HG02973 (cell line): Measurements from ENCODE around the gene MCC.
A peak's percentile ranks its signal among the peaks of the same experiment; 100 is the strongest.
"Not testable (repeated sequence)": the region's sequence is repeated elsewhere in the genome, so short reads cannot be mapped to it uniquely, and the experiment has no call there.

Source experiments
- ATAC-seq: cut with Tn5 transposase; IDR thresholded peaks from one replicate; pipeline ENCODE4 v1.9.1; 2021; ENCODE audit warnings: moderate library complexity; ENCODE audit not compliant: unreplicated experiment

The MCC gene

GRCh38 chr5:113427871-113428574 lies 60.2 kb downstream of the MCC start:
- no peak for ATAC-seq

DNA sequence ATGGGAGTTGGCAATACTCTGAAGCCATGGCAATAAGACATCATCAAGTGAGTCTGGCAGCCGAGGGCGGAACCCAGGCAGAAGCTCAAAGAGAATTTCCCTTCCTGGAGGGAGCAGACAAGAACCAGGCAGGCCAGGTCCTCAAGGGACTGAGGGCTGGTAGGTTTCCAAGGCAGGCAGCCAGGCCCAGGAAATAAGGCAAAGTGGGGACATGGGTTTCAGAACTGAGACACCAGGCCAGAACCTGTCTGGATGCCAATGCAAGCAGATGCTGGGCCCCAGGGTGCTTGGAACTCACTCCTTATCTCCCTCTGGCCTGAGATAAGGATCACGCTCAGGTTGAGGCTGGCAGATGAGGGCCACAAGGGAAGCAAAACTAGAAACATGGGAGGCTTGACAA lies 62.3 kb downstream of the MCC start:
- ATAC-seq: no peak

DNA sequence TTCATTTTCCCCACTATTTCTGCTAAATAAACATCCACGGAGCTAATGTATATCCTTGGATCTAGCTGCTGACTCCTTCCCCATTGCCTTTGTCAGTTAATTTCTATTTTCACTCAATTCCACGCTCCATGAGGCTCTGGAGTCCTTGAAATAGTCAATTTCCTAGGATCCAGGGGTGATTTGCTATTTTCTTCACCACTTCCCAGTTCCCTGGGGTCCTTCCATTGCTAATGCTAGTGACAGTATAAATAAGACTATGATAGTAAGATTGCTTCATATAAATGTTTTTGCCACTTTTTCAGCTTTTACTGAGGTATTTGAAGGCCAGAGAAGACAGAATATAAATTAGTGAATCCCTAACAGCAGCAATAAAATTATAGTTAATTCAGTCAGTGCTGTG lies 66.6 kb downstream of the MCC start:
- no peak for ATAC-seq

DNA sequence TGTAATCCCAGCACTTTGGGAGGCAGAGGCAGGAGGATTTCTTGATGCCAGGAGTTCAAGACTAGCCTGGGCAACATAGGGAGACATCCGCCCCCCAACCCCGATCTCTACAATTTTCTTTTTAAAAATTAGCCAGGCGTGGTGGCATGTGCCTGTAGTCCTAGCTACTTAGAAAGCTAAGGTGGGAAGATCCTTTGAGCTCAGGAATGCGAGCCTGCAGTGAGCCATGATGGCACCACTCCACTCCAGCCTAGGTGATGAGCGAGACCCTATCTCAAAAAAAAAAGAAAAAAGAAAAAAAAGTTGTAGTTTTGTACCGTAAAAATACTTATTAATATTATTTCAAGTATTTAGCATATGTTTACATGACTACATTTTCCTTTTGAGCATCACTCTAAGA lies 82.7 kb downstream of the MCC start:
- no peak for ATAC-seq

GRCh38 chr5:113404269-113404668 lies 84.0 kb downstream of the MCC start:
- ATAC-seq: no peak

GRCh38 chr5:113397986-113398385 lies 90.3 kb downstream of the MCC start:
- not testable (repeated sequence) for ATAC-seq

DNA sequence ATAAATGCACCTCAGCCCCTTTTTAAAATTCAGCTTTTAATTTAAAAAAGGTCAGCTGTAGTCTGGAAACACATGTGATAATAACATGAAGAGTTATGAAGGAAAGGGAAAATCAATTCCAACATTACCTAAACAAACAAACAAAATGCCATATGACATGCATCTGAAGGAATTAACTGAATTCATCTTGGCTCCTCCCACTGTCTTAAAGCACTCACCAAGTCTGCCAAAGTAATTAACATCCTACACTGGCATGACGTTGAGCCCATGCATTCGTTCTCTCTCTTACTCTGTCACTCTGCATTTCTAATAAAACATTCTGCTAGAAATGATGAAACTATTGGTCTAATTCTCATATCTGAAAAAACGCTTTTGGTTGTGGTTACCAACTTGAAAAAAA lies 91.2 kb downstream of the MCC start:
- no peak for ATAC-seq

- no peak for ATAC-seq
Measured at GRCh38 chr5:113394658-113395057, 93.6 kb downstream of the MCC start.

DNA sequence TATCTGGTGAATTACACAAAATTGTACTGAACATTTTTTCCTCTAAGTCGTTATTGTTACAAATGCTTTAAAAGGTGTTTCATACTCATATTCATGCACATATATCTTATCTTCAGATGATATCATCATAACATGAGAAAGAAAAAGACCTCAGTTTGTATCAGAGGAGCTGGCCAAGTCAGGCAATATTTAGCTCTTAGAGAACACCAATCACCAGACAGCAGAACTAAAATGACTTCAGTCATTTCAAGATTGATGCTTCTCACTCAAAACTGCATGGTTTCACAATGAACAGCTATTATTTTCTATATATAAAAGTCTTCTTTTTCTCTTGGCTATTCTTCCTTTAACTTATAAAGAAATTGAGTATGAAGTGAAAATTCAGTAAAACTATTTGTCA lies 98.0 kb downstream of the MCC start:
- ATAC-seq: no peak

DNA sequence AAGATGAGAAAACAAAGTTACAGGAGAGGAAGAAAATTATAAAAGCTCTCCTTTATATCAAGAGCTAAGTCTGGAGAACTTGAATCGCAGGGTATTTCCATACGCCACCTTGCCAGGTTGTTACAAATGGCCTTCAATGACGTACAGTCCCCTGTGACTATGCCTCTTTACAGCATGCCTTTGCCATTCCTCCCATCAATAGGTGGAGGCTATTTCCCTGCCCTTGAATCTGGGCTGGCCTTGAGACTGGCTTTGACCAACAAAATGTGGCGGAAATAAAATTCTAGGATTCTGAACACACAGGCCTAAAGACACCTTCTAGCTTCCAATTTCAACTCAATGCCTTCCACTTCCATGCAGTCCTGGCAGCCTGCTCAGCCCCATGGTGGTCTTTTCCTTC lies 99.1 kb downstream of the MCC start:
- no peak for ATAC-seq

DNA sequence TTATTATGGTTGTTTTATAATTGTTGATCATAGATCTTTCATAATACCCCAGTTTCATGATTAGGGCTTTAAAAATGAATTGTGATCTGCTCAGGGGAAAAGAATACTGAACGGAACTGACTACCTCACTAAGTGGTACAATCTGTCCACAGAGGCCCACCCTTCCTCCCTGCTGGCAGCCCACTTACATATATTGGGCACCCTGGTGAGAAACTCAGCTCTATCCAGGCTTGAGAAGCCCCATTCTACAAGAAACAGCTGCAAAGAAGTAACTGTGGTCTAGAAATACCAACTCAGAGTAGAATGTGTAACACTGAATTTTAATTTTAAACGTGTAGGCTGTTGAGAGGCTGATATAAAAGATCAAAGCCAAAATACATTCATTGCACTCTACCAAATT lies 100.4 kb downstream of the MCC start:
- ATAC-seq: no peak

DNA sequence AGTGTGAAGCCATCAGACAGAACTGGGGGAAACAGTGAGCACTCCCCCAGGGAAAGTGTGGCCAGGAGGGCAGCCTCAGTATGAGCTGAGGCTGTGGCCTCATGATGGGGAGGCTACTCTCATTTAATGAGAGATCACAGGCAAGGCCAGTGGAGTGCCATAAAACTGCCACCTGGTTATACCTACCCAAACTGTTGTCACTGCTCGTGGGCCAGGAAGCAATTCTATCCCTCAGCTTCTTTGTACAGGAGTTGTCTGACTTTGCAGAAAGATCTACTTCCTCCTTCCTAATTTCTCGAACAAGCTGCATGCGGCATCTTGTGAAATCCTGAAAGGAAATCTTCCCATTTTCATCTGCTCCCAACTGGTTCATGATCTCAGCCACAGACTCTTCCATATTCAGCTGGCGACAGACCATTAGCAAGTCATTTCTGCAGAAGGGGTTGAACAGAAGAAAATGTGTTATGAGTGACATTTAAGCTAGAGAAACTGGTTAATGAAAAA lies 103.4 kb downstream of the MCC start:
- ATAC-seq: no peak

GRCh38 chr5:113382731-113383130 lies 105.5 kb downstream of the MCC start:
- ATAC-seq: no peak

- no peak for ATAC-seq
Measured at GRCh38 chr5:113381791-113382190, 106.5 kb downstream of the MCC start.

DNA sequence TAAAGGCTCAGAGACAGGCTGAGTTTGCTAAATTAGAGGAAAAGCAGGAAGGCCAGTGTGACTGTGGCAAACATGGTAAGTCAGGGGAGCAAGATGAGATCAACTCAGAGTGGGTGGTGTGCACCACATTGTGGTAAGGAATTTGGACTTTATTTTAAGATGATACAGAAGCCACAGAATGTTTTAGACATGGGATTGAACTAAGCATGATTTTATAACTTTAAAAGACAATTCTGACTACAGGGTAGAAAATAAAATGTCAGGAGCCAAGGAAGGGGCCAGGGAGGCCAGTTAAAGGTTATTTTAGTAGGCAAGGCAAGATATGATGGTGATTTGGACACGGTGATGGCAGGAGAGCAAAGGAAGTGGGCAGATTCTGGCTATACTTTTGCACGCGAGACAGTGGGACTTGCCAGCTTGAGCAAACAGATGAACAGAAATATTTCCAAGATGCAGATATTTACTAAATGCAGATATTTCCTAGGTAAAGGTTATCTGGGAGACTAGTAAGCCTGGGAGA lies 107.4 kb downstream of the MCC start:
- ATAC-seq: no peak

- no peak for ATAC-seq
Measured at GRCh38 chr5:113379936-113380806, 108.1 kb downstream of the MCC start.

GRCh38 chr5:113378959-113379541 lies 109.2 kb downstream of the MCC start:
- ATAC-seq: peak; percentile 77

DNA sequence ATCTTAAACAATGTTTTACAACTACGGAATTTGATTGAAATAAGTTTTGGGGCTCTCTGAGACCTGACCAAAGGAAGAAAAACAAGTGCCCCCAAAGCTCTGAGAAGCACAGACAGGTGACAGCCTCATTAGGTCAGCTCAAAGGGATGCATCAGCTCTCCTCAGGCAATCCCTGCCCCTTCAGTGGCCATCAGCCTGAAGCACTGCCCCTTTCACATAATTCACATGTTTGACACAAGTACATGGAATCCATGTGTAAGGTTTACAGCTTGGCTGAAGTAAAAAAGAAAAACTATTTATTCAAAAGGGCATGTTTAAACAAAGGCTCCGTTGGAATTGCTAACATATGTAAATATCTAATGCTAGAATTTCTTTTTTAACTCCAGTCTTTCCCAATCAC lies 109.7 kb downstream of the MCC start:
- ATAC-seq: no peak

- ATAC-seq: no peak
Measured at GRCh38 chr5:113378081-113378480, 110.2 kb downstream of the MCC start.

GRCh38 chr5:113376640-113377039 lies 111.6 kb downstream of the MCC start:
- ATAC-seq: no peak

- ATAC-seq: no peak
Measured at GRCh38 chr5:113375480-113376060, 112.7 kb downstream of the MCC start.
